ENCODE results near the gene PSTPIP1. TPM values are rescaled to one million over a fixed set of nuclear protein-coding genes. Genes with fewer than 3 reads are reported as not detected.

Gene PSTPIP1
- total and polyA plus RNA-seq, 2 of the 4 experiments (the other 2 are of a cell fraction) = 0.36 to 1.1 TPM

- no peak overlapping the region for H2BK20ac ChIP-seq (ENCODE audit: low read depth, low read length)
- POLR2A ChIA-PET (ENCODE audit: unreplicated experiment) = no interaction called here
- no peak overlapping the region; the same call in 1 of the 2 replicates for H2BK120ac ChIP-seq (ENCODE audit: low read depth, low read length)
- no peak overlapping the region for H2AK5ac ChIP-seq (ENCODE audit: low read depth, low read length)
- ATAC-seq (ENCODE audit: low read depth) (peak; percentile 90), DNase-seq (peak; percentile 83)
- no peak overlapping the region for H4K91ac ChIP-seq (ENCODE audit: insufficient read depth, low read depth, low read length)
- CTCF ChIA-PET = interaction anchor here (1.0 kb wide), 2 partner anchors 10 to 157 kb away, joined by 3 to 8 read pairs; no protein-coding TSS in a partner anchor
- peaks cover 3 to 14% of the 10 kb centered on the region in 2 experiments; a peak in 2 of 4 replicates for H3K79me1 ChIP-seq (ENCODE audit: low read depth in 1 of 2, low read length in 2 of 2)
- no peak overlapping the region for H3K4ac ChIP-seq (ENCODE audit: low read depth, low read length)
- no peak overlapping the region for H3K23ac ChIP-seq (ENCODE audit: low read depth, low read length)
- WGBS, 2 experiments (ENCODE audit: extremely low coverage in 2 of 2, insufficient read length in 1 of 2) = no CpG with 5 or more reads among the region's 2 CpGs
- no peak overlapping the region for H3K9ac ChIP-seq (ENCODE audit: low read depth, low read length)
- H3K9me3 ChIP-seq (ENCODE audit: control insufficient read depth, insufficient read depth, low read length) = no peaks in the 10 kb centered on the region
- peaks cover 3% of the 10 kb centered on the region for H3K9me1 ChIP-seq (ENCODE audit: insufficient read depth, low read length)
- H3K36me3 ChIP-seq (ENCODE audit: control insufficient read depth, insufficient read depth, low read length) = peaks cover 8% of the 10 kb centered on the region
- no peak overlapping the region for H3K27ac ChIP-seq (ENCODE audit: insufficient read depth, low read length)
- no TSS peak for BruUV-seq (replicated peaks)
- H3K18ac ChIP-seq (ENCODE audit: low read depth, low read length) = no peak overlapping the region; the same call in 1 of the 2 replicates
- H3K4me1 ChIP-seq (ENCODE audit: control insufficient read depth, insufficient read depth, low read length) = peaks cover 7% of the 10 kb centered on the region
- H3K4me3 ChIP-seq (ENCODE audit: insufficient read depth, low read depth, low read length) = no peak overlapping the region
- no peak overlapping the region for H3K14ac ChIP-seq (replicated peaks; ENCODE audit: low read depth, low read length)
- H3K56ac ChIP-seq (ENCODE audit: extremely low read depth, insufficient read depth, low read length) = no peak overlapping the region
- intact Hi-C loops (cut with micrococcal nuclease) = no loop called here
- H2BK5ac ChIP-seq (ENCODE audit: low read depth, low read length, poor library complexity, severe bottlenecking) = peak overlapping the region; percentile 86
- no peak overlapping the region for H2AFZ ChIP-seq (replicated peaks; ENCODE audit: low read length, poor library complexity)
- no peak overlapping the region for H2AK9ac ChIP-seq (replicated peaks; ENCODE audit: low read depth, low read length, poor library complexity)
- dilution Hi-C loops (cut with HindIII; ENCODE audit: low sequenced_read_pairs, unreplicated experiment) = no loop called here
- peaks cover 2% of the 10 kb centered on the region for H4K20me1 ChIP-seq (ENCODE audit: insufficient read depth, low read length)
- H3K4me2 ChIP-seq (ENCODE audit: low read depth, low read length) = no peak overlapping the region; the same call in 1 of the 2 replicates
- in situ Hi-C loops (cut with MboI; ENCODE audit: low sequenced_read_pairs) = no loop called here
- TF ChIP-seq FOS (IDR thresholded peaks at IDR 0.05; ENCODE audit: low read depth, low read length) (peak; percentile 7; the same call in 1 of the 2 replicates), ELK1 (IDR thresholded peaks at IDR 0.05; ENCODE audit: borderline replicate concordance, low read depth, low read length) (no peak), RFX5 (IDR thresholded peaks at IDR 0.05; ENCODE audit: low read depth, low read length) (no peak), CHD1 (IDR thresholded peaks at IDR 0.05; ENCODE audit: low read depth, low read length) (no peak), NFE2L2 (IDR thresholded peaks at IDR 0.05; ENCODE audit: low read depth, low read length) (no peak), CEBPB (IDR thresholded peaks at IDR 0.05; ENCODE audit: low read depth, low read length) (peak; percentile 77), BHLHE40 (IDR thresholded peaks at IDR 0.05; ENCODE audit: low read depth, low read length) (no peak)
- H3K27me3 ChIP-seq (ENCODE audit: control insufficient read depth, insufficient read depth, low read length) = no peaks in the 10 kb centered on the region
- no peak overlapping the region for H4K8ac ChIP-seq (ENCODE audit: low read depth in 2 of 2, low read length in 2 of 2)
- H2BK15ac ChIP-seq (ENCODE audit: low read depth, low read length) = no peak overlapping the region
- H4K5ac ChIP-seq (ENCODE audit: low read depth, low read length) = no peak overlapping the region; the same call in 1 of the 2 replicates
These were observed 49.3 kb upstream of the PSTPIP1 start for GRCh38 chr15:76945494-76946093.
